ENCODE results near the gene SYT2. TPM values are rescaled to one million over a fixed set of nuclear protein-coding genes. Genes with fewer than 3 reads are reported as not detected.

Gene SYT2
- total and polyA plus RNA-seq, 2 donors (not counting 1 experiment from before 2014, with no cell fraction given): 0.03 TPM; not detected in 1

DNA sequence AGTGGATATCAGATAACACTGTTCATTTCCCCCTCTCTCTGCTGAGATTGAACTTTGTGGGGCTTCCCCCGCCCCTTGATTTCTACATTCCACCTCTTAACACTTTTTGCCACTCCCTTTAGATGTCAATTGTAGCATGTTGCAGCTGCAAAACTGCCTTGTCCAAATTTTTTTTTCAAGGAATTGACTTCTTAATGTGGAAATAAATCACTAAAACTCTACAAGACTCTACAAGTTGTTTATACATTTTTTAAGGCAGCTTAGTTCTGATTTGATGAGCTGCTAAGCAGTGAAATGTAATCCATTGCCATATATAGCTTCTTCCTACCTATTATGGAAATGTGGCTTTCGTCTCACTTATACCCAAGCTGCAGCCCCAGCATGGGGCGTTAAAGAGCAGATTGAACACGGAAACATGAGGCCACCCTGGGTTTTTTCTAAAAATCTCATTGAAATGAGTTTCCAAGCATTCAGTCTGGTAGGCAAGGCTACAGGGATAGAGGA is 132.2 kb downstream of the SYT2 start:
- TF ChIP-seq, protein P1, sequence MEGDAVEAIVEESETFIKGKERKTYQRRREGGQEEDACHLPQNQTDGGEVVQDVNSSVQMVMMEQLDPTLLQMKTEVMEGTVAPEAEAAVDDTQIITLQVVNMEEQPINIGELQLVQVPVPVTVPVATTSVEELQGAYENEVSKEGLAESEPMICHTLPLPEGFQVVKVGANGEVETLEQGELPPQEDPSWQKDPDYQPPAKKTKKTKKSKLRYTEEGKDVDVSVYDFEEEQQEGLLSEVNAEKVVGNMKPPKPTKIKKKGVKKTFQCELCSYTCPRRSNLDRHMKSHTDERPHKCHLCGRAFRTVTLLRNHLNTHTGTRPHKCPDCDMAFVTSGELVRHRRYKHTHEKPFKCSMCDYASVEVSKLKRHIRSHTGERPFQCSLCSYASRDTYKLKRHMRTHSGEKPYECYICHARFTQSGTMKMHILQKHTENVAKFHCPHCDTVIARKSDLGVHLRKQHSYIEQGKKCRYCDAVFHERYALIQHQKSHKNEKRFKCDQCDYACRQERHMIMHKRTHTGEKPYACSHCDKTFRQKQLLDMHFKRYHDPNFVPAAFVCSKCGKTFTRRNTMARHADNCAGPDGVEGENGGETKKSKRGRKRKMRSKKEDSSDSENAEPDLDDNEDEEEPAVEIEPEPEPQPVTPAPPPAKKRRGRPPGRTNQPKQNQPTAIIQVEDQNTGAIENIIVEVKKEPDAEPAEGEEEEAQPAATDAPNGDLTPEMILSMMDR (conservative IDR thresholded peaks at IDR 0.05 in 1 of 2, IDR thresholded peaks at IDR 0.05 in 1 of 2; ENCODE audit: low read depth in 1 of 2, low read length in 2 of 2): peak in 1 of 2 donors; percentile 3
- no peak for TF ChIP-seq EZH2 (IDR thresholded peaks at IDR 0.05; ENCODE audit: low read length, missing control alignments)
- Histone ChIP-seq H3K4me2 (ENCODE audit: extremely low read depth, insufficient read depth, low read length) (peak overlapping the region; percentile 49), H3K9me3 (ENCODE audit: control insufficient read depth, insufficient read depth, low read depth, low read length) (no peaks in the 10 kb centered on the region), H3K27me3 (ENCODE audit: control insufficient read depth, insufficient read depth, low read length) (no peaks in the 10 kb centered on the region), H3K4me1 (ENCODE audit: control insufficient read depth, extremely low read depth, insufficient read depth, low read length) (peaks cover 48% of the 10 kb centered on the region), H3K79me2 (ENCODE audit: control insufficient read depth, insufficient read depth, low read length) (no peaks in the 10 kb centered on the region), H3K36me3 (ENCODE audit: control insufficient read depth, insufficient read depth, low read length) (no peaks in the 10 kb centered on the region), H3K27ac (ENCODE audit: insufficient read depth, low read length) (peak overlapping the region; percentile 84), H3K9ac (ENCODE audit: insufficient read depth, low read length) (no peak overlapping the region), H3K4me3 (replicated peaks in 1 of 4; ENCODE audit: control extremely low read depth in 1 of 4, insufficient read depth in 1 of 4, low read depth in 3 of 4, low read length in 4 of 4) (no peak overlapping the region), H2AFZ (ENCODE audit: low read length) (no peak overlapping the region), H4K20me1 (ENCODE audit: control insufficient read depth, extremely low read depth, insufficient read depth, low read length) (no peaks in the 10 kb centered on the region)
- DNase-seq (ENCODE audit: low read depth in 2 of 2): peak; percentile 87 to 93

DNA sequence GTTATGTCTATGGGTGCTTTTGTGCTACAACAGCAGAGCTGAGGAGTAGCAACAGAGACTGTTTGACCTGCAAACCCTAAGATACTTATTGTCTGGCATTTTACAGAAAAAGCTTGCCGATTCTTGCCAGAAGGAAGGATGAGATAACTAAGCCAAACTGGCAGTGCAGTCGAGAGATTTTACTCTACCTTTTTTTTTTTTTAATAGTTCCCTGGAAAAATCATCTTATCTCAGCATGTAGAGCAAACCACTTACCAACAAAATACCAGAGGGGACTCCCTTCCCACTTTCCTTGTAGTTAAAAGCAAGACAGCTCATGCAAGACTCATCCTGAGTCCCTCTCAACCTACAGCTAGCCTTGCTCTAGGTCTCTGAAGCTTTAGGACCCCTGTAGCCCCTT is 132.9 kb downstream of the SYT2 start:
- Histone ChIP-seq H3K4me3 (replicated peaks in 1 of 4; ENCODE audit: control extremely low read depth in 1 of 4, insufficient read depth in 1 of 4, low read depth in 3 of 4, low read length in 4 of 4) (no peak overlapping the region), H3K4me1 (ENCODE audit: control insufficient read depth, extremely low read depth, insufficient read depth, low read length) (peaks cover 48% of the 10 kb centered on the region), H2AFZ (ENCODE audit: low read length) (no peak overlapping the region), H3K9ac (ENCODE audit: insufficient read depth, low read length) (no peak overlapping the region), H3K36me3 (ENCODE audit: control insufficient read depth, insufficient read depth, low read length) (no peaks in the 10 kb centered on the region), H4K20me1 (ENCODE audit: control insufficient read depth, extremely low read depth, insufficient read depth, low read length) (no peaks in the 10 kb centered on the region), H3K27ac (ENCODE audit: insufficient read depth, low read length) (peak overlapping the region; percentile 84), H3K9me3 (ENCODE audit: control insufficient read depth, insufficient read depth, low read depth, low read length) (no peaks in the 10 kb centered on the region), H3K79me2 (ENCODE audit: control insufficient read depth, insufficient read depth, low read length) (no peaks in the 10 kb centered on the region), H3K4me2 (ENCODE audit: extremely low read depth, insufficient read depth, low read length) (peak overlapping the region; percentile 41), H3K27me3 (ENCODE audit: control insufficient read depth, insufficient read depth, low read length) (no peaks in the 10 kb centered on the region)
- DNase-seq (ENCODE audit: low read depth in 2 of 2): peak; percentile 45 to 80
- no peak for TF ChIP-seq EZH2 (IDR thresholded peaks at IDR 0.05; ENCODE audit: low read length, missing control alignments)
- TF ChIP-seq, protein P1 (conservative IDR thresholded peaks at IDR 0.05 in 1 of 2, IDR thresholded peaks at IDR 0.05 in 1 of 2; ENCODE audit: low read depth in 1 of 2, low read length in 2 of 2): no peak

DNA sequence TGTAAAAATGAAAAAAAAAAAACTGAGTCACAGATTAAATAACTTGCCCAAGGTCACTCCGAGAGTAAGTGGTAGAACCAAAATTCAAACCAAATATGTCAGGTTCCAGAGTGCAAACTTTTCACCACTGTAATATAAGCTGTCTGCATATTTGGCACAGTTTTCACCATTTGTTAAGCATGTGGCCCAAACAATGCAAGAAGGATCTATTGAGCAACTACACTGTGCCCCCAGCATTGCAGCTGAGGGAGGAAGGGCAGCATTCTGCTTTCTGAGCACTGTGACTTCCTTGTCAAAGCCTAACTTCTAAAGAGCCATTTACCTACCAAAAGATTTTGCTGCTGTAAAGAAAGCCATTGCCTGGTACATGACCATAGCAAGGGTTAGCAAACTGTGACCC is 133.4 kb downstream of the SYT2 start:
- H3K9ac ChIP-seq (ENCODE audit: insufficient read depth, low read length): no peak overlapping the region
- no peak overlapping the region for H2AFZ ChIP-seq (ENCODE audit: low read length)
- peaks cover 48% of the 10 kb centered on the region for H3K4me1 ChIP-seq (ENCODE audit: control insufficient read depth, extremely low read depth, insufficient read depth, low read length)
- H3K36me3 ChIP-seq (ENCODE audit: control insufficient read depth, insufficient read depth, low read length): no peaks in the 10 kb centered on the region
- H3K4me2 ChIP-seq (ENCODE audit: extremely low read depth, insufficient read depth, low read length): peak overlapping the region; percentile 70
- peak overlapping the region; percentile 84 for H3K27ac ChIP-seq (ENCODE audit: insufficient read depth, low read length)
- H3K27me3 ChIP-seq (ENCODE audit: control insufficient read depth, insufficient read depth, low read length): no peaks in the 10 kb centered on the region
- no peaks in the 10 kb centered on the region for H3K79me2 ChIP-seq (ENCODE audit: control insufficient read depth, insufficient read depth, low read length)
- TF ChIP-seq EZH2 (IDR thresholded peaks at IDR 0.05; ENCODE audit: low read length, missing control alignments): no peak
- TF ChIP-seq, protein P1 (conservative IDR thresholded peaks at IDR 0.05 in 1 of 2, IDR thresholded peaks at IDR 0.05 in 1 of 2; ENCODE audit: low read depth in 1 of 2, low read length in 2 of 2): no peak
- no peaks in the 10 kb centered on the region for H4K20me1 ChIP-seq (ENCODE audit: control insufficient read depth, extremely low read depth, insufficient read depth, low read length)
- no peaks in the 10 kb centered on the region for H3K9me3 ChIP-seq (ENCODE audit: control insufficient read depth, insufficient read depth, low read depth, low read length)
- peak; percentile 92 to 93 for DNase-seq (ENCODE audit: low read depth in 2 of 2)
- H3K4me3 ChIP-seq (replicated peaks in 1 of 4; ENCODE audit: control extremely low read depth in 1 of 4, insufficient read depth in 1 of 4, low read depth in 3 of 4, low read length in 4 of 4): no peak overlapping the region
